ENCODE measurements around the gene GNG7. TPM values are rescaled to one million over a fixed set of nuclear protein-coding genes. Genes with fewer than 3 reads are reported as not detected.
"Not testable (repeated sequence)": the region's sequence is repeated elsewhere in the genome, so short reads cannot be mapped to it uniquely, and the experiment has no call there.

The GNG7 gene
- polyA plus RNA-seq, 1 donor (not counting 4 experiments of a cell fraction or from before 2014, with no cell fraction given) = 0.01 TPM

DNA sequence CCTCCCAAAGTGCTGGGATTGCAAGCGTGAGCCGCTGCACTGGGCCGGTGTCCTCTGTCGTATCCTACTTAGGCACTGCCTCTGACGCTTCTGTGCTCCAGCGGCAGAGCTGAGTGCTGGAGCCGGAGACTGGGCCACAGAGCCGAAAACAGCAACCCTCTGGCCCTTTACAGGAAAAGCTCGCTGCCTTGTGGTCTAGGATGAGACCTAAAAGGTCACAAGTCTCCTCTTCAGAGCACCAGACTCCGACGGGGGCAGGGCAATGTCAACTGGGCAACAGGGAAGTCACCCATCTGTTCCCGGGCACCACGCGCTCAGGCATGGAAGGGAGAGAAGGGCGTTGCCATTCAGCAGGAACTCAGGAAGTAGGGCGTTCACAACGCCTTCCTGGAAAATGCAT lies 134.9 kb downstream of the GNG7 start:
- dilution Hi-C loops (cut with MboI; ENCODE audit: extremely low pct_ligation_motif_present, low sequenced_read_pairs) = no loop called here

DNA sequence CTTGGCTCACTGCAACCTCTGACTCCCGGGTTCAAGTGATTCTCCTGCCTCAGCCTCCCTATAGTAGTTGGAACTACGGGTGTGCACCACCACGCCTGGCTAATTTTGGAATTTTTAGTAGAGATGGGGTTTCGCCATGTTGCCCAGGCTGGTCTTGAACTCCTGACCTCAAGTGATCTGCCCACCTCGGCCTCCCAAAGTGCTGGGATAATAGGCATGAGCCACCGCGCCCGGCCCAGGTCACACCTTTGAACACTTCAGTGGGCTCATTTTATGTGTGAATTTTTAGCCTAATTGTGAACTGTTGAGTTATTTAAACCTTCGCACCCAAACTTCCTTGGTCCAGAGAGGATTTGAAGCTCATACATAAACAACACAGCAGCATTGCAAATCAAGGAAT lies 138.9 kb downstream of the GNG7 start:
- H3K9me1 ChIP-seq (ENCODE audit: control insufficient read depth, extremely low read depth, insufficient read depth, low read length); H4K20me1 ChIP-seq (ENCODE audit: control insufficient read depth, extremely low read depth, insufficient read depth, low read length); H3K27me3 ChIP-seq (ENCODE audit: control insufficient read depth, extremely low read depth, insufficient read depth, low read length); H3K9ac ChIP-seq (ENCODE audit: control insufficient read depth, extremely low read depth, insufficient read depth, low read length); H3K79me2 ChIP-seq (ENCODE audit: control insufficient read depth, insufficient read depth, low read length); H3K9me3 ChIP-seq (ENCODE audit: control insufficient read depth, low read depth, low read length); H2AFZ ChIP-seq (ENCODE audit: control insufficient read depth, low read length); H3K4me2 ChIP-seq (ENCODE audit: control insufficient read depth, extremely low read depth, insufficient read depth, low read depth, low read length); H3K27ac ChIP-seq (ENCODE audit: control insufficient read depth, insufficient read depth, low read length); DNase-seq (ENCODE audit: low read depth, low spot score); dilution Hi-C loops (cut with MboI; ENCODE audit: extremely low pct_ligation_motif_present, low sequenced_read_pairs); H3K4me3 ChIP-seq (ENCODE audit: control insufficient read depth in 2 of 3, extremely low read depth in 1 of 3, insufficient read depth in 2 of 3, low read depth in 1 of 3, low read length in 3 of 3); H3K4me1 ChIP-seq (ENCODE audit: control insufficient read depth, extremely low read depth, insufficient read depth, low read length); FAIRE-seq; H3K36me3 ChIP-seq (ENCODE audit: control insufficient read depth in 2 of 2, extremely low read depth in 1 of 2, insufficient read depth in 2 of 2, low read length in 2 of 2): not testable (repeated sequence)

More for the DNA sequence above, 134.9 kb downstream of the GNG7 start:
- DNase-seq (ENCODE audit: low read depth, low spot score) = no peak
- Histone ChIP-seq H3K4me1 (ENCODE audit: control insufficient read depth, extremely low read depth, insufficient read depth, low read length) (no peaks in the 10 kb centered on the region), H3K9ac (ENCODE audit: control insufficient read depth, extremely low read depth, insufficient read depth, low read length) (no peak overlapping the region), H3K27ac (ENCODE audit: control insufficient read depth, insufficient read depth, low read length) (no peak overlapping the region), H4K20me1 (ENCODE audit: control insufficient read depth, extremely low read depth, insufficient read depth, low read length) (no peaks in the 10 kb centered on the region), H3K9me1 (ENCODE audit: control insufficient read depth, extremely low read depth, insufficient read depth, low read length) (no peaks in the 10 kb centered on the region), H3K36me3 (ENCODE audit: control insufficient read depth in 2 of 2, extremely low read depth in 1 of 2, insufficient read depth in 2 of 2, low read length in 2 of 2) (no peaks in the 10 kb centered on the region), H3K4me3 (ENCODE audit: control insufficient read depth in 2 of 3, extremely low read depth in 1 of 3, insufficient read depth in 2 of 3, low read depth in 1 of 3, low read length in 3 of 3) (no peak overlapping the region), H3K79me2 (ENCODE audit: control insufficient read depth, insufficient read depth, low read length) (no peaks in the 10 kb centered on the region), H3K9me3 (ENCODE audit: control insufficient read depth, low read depth, low read length) (no peaks in the 10 kb centered on the region), H3K4me2 (ENCODE audit: control insufficient read depth, extremely low read depth, insufficient read depth, low read depth, low read length) (no peak overlapping the region), H2AFZ (ENCODE audit: control insufficient read depth, low read length) (no peak overlapping the region), H3K27me3 (ENCODE audit: control insufficient read depth, extremely low read depth, insufficient read depth, low read length) (no peaks in the 10 kb centered on the region)
- no peak for FAIRE-seq
- TF ChIP-seq, protein P1, sequence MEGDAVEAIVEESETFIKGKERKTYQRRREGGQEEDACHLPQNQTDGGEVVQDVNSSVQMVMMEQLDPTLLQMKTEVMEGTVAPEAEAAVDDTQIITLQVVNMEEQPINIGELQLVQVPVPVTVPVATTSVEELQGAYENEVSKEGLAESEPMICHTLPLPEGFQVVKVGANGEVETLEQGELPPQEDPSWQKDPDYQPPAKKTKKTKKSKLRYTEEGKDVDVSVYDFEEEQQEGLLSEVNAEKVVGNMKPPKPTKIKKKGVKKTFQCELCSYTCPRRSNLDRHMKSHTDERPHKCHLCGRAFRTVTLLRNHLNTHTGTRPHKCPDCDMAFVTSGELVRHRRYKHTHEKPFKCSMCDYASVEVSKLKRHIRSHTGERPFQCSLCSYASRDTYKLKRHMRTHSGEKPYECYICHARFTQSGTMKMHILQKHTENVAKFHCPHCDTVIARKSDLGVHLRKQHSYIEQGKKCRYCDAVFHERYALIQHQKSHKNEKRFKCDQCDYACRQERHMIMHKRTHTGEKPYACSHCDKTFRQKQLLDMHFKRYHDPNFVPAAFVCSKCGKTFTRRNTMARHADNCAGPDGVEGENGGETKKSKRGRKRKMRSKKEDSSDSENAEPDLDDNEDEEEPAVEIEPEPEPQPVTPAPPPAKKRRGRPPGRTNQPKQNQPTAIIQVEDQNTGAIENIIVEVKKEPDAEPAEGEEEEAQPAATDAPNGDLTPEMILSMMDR (optimal IDR thresholded peaks at IDR 0.05 in 1 of 3, IDR thresholded peaks at IDR 0.05 in 1 of 3, conservative IDR thresholded peaks at IDR 0.05 in 1 of 3; ENCODE audit: extremely low read depth in 1 of 3, insufficient read depth in 2 of 3, low read length in 3 of 3) = no peak
- TF ChIP-seq EZH2 (IDR thresholded peaks at IDR 0.05; ENCODE audit: low read length) = no peak

DNA sequence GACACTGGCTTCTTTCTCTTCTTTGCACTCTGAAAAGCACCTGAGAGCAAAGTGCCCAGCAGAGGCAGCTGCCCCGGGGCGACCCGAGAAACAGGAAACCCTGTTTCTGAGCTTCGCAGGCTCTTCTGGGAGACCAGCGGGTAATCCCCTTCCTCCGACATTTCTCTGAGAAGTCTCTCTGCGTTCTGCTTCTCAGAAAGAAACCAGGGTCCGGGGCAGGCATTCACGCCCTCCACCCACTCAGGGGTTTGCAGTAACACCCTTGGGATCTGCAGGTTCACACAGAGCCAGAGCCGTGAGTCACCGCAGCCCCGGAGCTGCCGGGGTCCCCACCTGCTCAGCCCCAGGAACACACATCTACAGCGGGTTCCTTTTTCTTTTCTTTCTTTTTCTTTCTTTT lies 140.6 kb downstream of the GNG7 start:
- dilution Hi-C loops (cut with MboI; ENCODE audit: extremely low pct_ligation_motif_present, low sequenced_read_pairs) = no loop called here
- DNase-seq (ENCODE audit: low read depth, low spot score) (no peak), FAIRE-seq (no peak)
- H4K20me1 ChIP-seq (ENCODE audit: control insufficient read depth, extremely low read depth, insufficient read depth, low read length) = no peaks in the 10 kb centered on the region
- no peaks in the 10 kb centered on the region for H3K79me2 ChIP-seq (ENCODE audit: control insufficient read depth, insufficient read depth, low read length)
- no peaks in the 10 kb centered on the region for H3K9me3 ChIP-seq (ENCODE audit: control insufficient read depth, low read depth, low read length)
- H2AFZ ChIP-seq (ENCODE audit: control insufficient read depth, low read length) = peak overlapping the region; percentile 27
- H3K9me1 ChIP-seq (ENCODE audit: control insufficient read depth, extremely low read depth, insufficient read depth, low read length) = no peaks in the 10 kb centered on the region
- peak overlapping the region in 2 of 3 experiments; percentile 6 to 8 for H3K4me3 ChIP-seq (ENCODE audit: control insufficient read depth in 2 of 3, extremely low read depth in 1 of 3, insufficient read depth in 2 of 3, low read depth in 1 of 3, low read length in 3 of 3)
- peaks cover 5% of the 10 kb centered on the region for H3K27me3 ChIP-seq (ENCODE audit: control insufficient read depth, extremely low read depth, insufficient read depth, low read length)
- TF ChIP-seq, protein P1 (optimal IDR thresholded peaks at IDR 0.05 in 1 of 3, IDR thresholded peaks at IDR 0.05 in 1 of 3, conservative IDR thresholded peaks at IDR 0.05 in 1 of 3; ENCODE audit: extremely low read depth in 1 of 3, insufficient read depth in 2 of 3, low read length in 3 of 3) = no peak
- no peak for TF ChIP-seq EZH2 (IDR thresholded peaks at IDR 0.05; ENCODE audit: low read length)
- no peaks in the 10 kb centered on the region for H3K36me3 ChIP-seq (ENCODE audit: control insufficient read depth in 2 of 2, extremely low read depth in 1 of 2, insufficient read depth in 2 of 2, low read length in 2 of 2)
- no peak overlapping the region for H3K27ac ChIP-seq (ENCODE audit: control insufficient read depth, insufficient read depth, low read length)
- peaks cover 4% of the 10 kb centered on the region for H3K4me1 ChIP-seq (ENCODE audit: control insufficient read depth, extremely low read depth, insufficient read depth, low read length)
- H3K9ac ChIP-seq (ENCODE audit: control insufficient read depth, extremely low read depth, insufficient read depth, low read length) = peak overlapping the region; percentile 24
- H3K4me2 ChIP-seq (ENCODE audit: control insufficient read depth, extremely low read depth, insufficient read depth, low read depth, low read length) = peak overlapping the region; percentile 53
